SU-DHL-6 (cell line): ENCODE results near the gene BBS7.

Experiments
- H2AFZ ChIP-seq: fragments of 200-600 bp; sonication (generic); 2 replicates; pipeline ENCODE4 v1.6.1; 2014; ENCODE audit warnings: low read depth, mild to moderate bottlenecking, moderate library complexity, mixed read lengths, antibody characterized with exemption, low read length; ENCODE audit not compliant: severe bottlenecking
- H3F3A ChIP-seq: fragments of 200-600 bp; shearing (Covaris generic); 2 replicates; pipeline ENCODE4 v1.6.0; 2016; ENCODE audit warnings: antibody characterized with exemption, mild to moderate bottlenecking; ENCODE audit not compliant: insufficient read depth
- H3K27ac ChIP-seq: fragments of 200-600 bp; sonication (generic); 2 replicates; pipeline ENCODE4 v1.5.1; 2016; ENCODE audit warnings: low read depth, mild to moderate bottlenecking, low read length, moderate library complexity, mixed read lengths
- H3K27me3 ChIP-seq: fragments of 200-600 bp; sonication (generic), shearing (Covaris generic); 2 replicates; pipeline ENCODE4 v1.6.0; 2014; ENCODE audit warnings: mild to moderate bottlenecking, low read length
- H3K36me3 ChIP-seq: fragments of 200-600 bp; sonication (generic); 2 replicates; pipeline ENCODE4 v1.6.1; 2014; ENCODE audit warnings: mild to moderate bottlenecking, low read length, mixed read lengths
- H3K4me2 ChIP-seq: fragments of 300-600, 200-600 bp; shearing (Covaris generic), sonication (generic); 2 replicates; pipeline ENCODE4 v1.6.0; 2014; ENCODE audit warnings: low read length, low read depth, mild to moderate bottlenecking; ENCODE audit not compliant: poor library complexity, severe bottlenecking
- H3K4me3 ChIP-seq: fragments of 200-600 bp; sonication (generic); 2 replicates; pipeline ENCODE4 v1.5.1; 2014; ENCODE audit warnings: antibody characterized with exemption, low read length, mild to moderate bottlenecking, mixed read lengths; ENCODE audit not compliant: insufficient read depth, poor library complexity, severe bottlenecking
- H3K79me2 ChIP-seq: fragments of 200-600 bp; sonication (generic); 2 replicates; pipeline ENCODE4 v1.6.1; 2014; ENCODE audit warnings: mild to moderate bottlenecking, low read length, moderate library complexity; ENCODE audit not compliant: insufficient read depth
- H3K9ac ChIP-seq: fragments of 200-600 bp; sonication (generic); 2 replicates; pipeline ENCODE4 v1.7.0; 2014; ENCODE audit warnings: mild to moderate bottlenecking, low read length
- H3K9me2 ChIP-seq: fragments of 200-600 bp; sonication (generic); replicated peaks from 2 replicates; pipeline ENCODE4 v1.6.1; 2014; ENCODE audit warnings: low read length; ENCODE audit not compliant: insufficient read depth
- H3K9me3 ChIP-seq: fragments of 200-600 bp; sonication (generic); 2 replicates; pipeline ENCODE4 v1.6.1; 2014; ENCODE audit warnings: low read length, mixed read lengths; ENCODE audit not compliant: insufficient read depth
- H4K20me1 ChIP-seq: fragments of 200-600 bp; sonication (generic); 2 replicates; pipeline ENCODE4 v1.6.1; 2014; ENCODE audit warnings: low read depth, mild to moderate bottlenecking, antibody characterized with exemption, low read length, moderate library complexity, mixed read lengths
- EZH2phosphoT487 ChIP-seq: fragments of 200-600 bp; sonication (generic), shearing (Covaris generic); conservative IDR thresholded peaks from 2 replicates; pipeline ENCODE4 v1.6.1; 2018; ENCODE audit warnings: mild to moderate bottlenecking, antibody characterized with exemption, low read length, moderate library complexity, mixed read lengths
- TF ChIP-seq, protein P1 (sequence below): fragments of 200-600 bp; sonication (generic); IDR thresholded peaks from one replicate; pipeline ENCODE4 v1.5.1; 2017; ENCODE audit warnings: antibody characterized with exemption, mild to moderate bottlenecking, low read length, moderate library complexity; ENCODE audit not compliant: insufficient read depth, poor library complexity, severe bottlenecking

The BBS7 gene

DNA sequence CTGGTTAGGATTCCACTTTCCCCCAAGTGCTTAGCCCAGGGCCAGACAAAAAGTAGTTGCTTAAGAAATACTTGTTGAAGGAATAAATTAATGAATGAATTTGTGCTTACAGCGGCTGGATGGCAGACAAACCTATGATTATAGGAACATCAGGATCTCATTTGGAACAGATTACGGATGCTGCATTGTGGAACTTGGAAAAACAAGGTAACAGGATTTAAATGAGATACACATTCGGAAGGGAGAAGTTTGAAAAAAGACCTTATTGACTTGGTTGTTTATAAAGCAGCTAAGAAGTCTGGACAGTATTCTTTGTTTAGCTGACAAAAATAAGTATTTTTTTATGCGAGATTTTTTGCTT lies 68.6 kb downstream of the BBS7 start:
- H3K9me2 ChIP-seq: no peaks in the 10 kb centered on the region
- no peaks in the 10 kb centered on the region for H3K9me3 ChIP-seq
- peak overlapping the region; percentile 83 for H2AFZ ChIP-seq
- no peaks in the 10 kb centered on the region for H4K20me1 ChIP-seq
- H3K79me2 ChIP-seq: peaks cover 19% of the 10 kb centered on the region
- no peaks in the 10 kb centered on the region for H3F3A ChIP-seq
- no peaks in the 10 kb centered on the region for H3K27me3 ChIP-seq
- no peak for TF ChIP-seq EZH2phosphoT487
- TF ChIP-seq, protein P1, sequence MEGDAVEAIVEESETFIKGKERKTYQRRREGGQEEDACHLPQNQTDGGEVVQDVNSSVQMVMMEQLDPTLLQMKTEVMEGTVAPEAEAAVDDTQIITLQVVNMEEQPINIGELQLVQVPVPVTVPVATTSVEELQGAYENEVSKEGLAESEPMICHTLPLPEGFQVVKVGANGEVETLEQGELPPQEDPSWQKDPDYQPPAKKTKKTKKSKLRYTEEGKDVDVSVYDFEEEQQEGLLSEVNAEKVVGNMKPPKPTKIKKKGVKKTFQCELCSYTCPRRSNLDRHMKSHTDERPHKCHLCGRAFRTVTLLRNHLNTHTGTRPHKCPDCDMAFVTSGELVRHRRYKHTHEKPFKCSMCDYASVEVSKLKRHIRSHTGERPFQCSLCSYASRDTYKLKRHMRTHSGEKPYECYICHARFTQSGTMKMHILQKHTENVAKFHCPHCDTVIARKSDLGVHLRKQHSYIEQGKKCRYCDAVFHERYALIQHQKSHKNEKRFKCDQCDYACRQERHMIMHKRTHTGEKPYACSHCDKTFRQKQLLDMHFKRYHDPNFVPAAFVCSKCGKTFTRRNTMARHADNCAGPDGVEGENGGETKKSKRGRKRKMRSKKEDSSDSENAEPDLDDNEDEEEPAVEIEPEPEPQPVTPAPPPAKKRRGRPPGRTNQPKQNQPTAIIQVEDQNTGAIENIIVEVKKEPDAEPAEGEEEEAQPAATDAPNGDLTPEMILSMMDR: no peak
- H3K9ac ChIP-seq: peak overlapping the region; percentile 87
- H3K27ac ChIP-seq: peak overlapping the region; percentile 65; the same call in 1 of the 2 replicates
- H3K4me2 ChIP-seq: peak overlapping the region; percentile 80
- peaks cover 9% of the 10 kb centered on the region; the same call in 1 of the 2 replicates for H3K36me3 ChIP-seq
- peak overlapping the region; percentile 81 for H3K4me3 ChIP-seq

DNA sequence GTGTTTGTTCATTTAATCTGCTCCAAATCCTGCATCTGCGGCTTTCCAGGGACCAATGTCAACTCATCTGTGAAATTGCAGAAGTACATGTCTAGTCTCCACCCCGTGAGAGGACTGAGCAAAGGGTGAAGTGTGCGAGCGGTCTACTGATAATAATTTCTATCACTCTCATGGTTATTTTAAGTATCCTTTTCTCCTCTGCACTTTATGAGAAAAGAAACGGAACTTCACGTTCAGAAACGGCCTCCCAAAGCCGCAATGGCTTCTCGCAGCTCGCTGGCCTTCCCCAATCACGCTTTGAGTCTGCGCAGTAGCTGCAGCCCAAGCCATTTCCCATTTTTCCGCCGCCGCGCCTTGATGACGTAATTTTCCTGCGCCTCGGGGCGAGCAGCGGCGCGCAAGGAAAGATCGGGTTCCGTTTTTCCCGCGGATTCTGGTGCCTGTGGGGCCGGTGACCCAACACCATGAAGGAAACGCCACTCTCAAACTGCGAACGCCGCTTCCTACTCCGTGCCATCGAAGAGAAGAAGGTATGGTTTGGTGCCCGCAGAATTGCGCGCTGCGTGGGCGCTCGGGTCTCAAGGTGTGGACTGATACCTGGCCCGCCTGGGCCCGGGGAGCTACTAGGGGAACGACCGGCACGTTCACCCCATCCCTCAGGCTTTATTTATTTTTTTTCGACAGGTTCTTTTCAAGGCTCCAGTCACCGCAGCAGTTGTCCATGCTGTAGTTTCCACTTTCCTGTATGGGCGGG lies 69.1 kb downstream of the BBS7 start, which contains the start of gene EXOSC9:
Gene EXOSC9, plus strand, starts transcription at position 363 of the 754 bp plus-strand sequence. Its CDS starts 102 bp downstream, at position 465.
- Histone ChIP-seq H3K9me2 (no peaks in the 10 kb centered on the region), H3K4me2 (peak within 1 kb of the TSS; percentile 80), H3K9me3 (no peaks in the 10 kb centered on the region), H3K27ac (peak within 1 kb of the TSS; percentile 65), H3K4me3 (peak within 1 kb of the TSS; percentile 81), H4K20me1 (no peaks in the 10 kb centered on the region), H3K27me3 (no peaks in the 10 kb centered on the region), H2AFZ (peak within 1 kb of the TSS; percentile 96), H3F3A (no peaks in the 10 kb centered on the region), H3K79me2 (peaks cover 19% of the 10 kb centered on the region), H3K9ac (peak within 1 kb of the TSS; percentile 87), H3K36me3 (peaks cover 9% of the 10 kb centered on the region; the same call in 1 of the 2 replicates)
- TF ChIP-seq, protein P1: no peak
- no peak for TF ChIP-seq EZH2phosphoT487

DNA sequence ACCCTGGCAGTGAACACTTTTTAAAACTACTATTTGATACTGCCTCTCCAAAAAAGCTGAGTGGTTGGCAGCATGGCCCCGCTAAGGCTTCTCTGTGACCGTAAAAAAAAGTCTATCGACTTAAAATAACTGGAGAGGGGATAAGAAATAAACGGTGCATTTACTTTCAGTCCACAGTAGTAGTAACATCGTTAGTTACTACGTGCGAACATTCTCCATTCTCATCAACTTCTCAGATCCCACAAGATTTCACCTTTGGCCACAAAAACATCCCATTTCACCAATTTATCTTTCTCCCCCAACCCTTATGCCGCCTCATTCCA lies 69.7 kb downstream of the BBS7 start:
- H3K9me2 ChIP-seq: no peaks in the 10 kb centered on the region
- peak overlapping the region; percentile 80 for H3K4me2 ChIP-seq
- H3K36me3 ChIP-seq: peaks cover 9% of the 10 kb centered on the region; the same call in 1 of the 2 replicates
- peaks cover 19% of the 10 kb centered on the region for H3K79me2 ChIP-seq
- peak overlapping the region; percentile 81 for H3K4me3 ChIP-seq
- H3F3A ChIP-seq: no peaks in the 10 kb centered on the region
- H3K9ac ChIP-seq: peak overlapping the region; percentile 87
- H2AFZ ChIP-seq: peak overlapping the region; percentile 96
- no peaks in the 10 kb centered on the region for H3K27me3 ChIP-seq
- H3K27ac ChIP-seq: peak overlapping the region; percentile 65
- no peaks in the 10 kb centered on the region for H4K20me1 ChIP-seq
- no peak for TF ChIP-seq EZH2phosphoT487
- TF ChIP-seq, protein P1: no peak
- H3K9me3 ChIP-seq: no peaks in the 10 kb centered on the region
